SKM-1 treated with dmso at 0.1 percent for 144 hours (cell line): ENCODE measurements around the gene CTRB2.
"Not testable (repeated sequence)": the region's sequence is repeated elsewhere in the genome, so short reads cannot be mapped to it uniquely, and the experiment has no call there.

Experiments
- DNase-seq: peaks from one replicate; lab custom pipeline; 2025; ENCODE audit not compliant: unreplicated experiment; lab: John Stamatoyannopoulos, UW

Gene CTRB2

GRCh38 chr16:75205961-75206748 lies 806 bp downstream of the CTRB2 start:
- not testable (repeated sequence) for DNase-seq

- not testable (repeated sequence) for DNase-seq
These were observed 1.5 kb downstream of the CTRB2 start for GRCh38 chr16:75205438-75205837.

DNA sequence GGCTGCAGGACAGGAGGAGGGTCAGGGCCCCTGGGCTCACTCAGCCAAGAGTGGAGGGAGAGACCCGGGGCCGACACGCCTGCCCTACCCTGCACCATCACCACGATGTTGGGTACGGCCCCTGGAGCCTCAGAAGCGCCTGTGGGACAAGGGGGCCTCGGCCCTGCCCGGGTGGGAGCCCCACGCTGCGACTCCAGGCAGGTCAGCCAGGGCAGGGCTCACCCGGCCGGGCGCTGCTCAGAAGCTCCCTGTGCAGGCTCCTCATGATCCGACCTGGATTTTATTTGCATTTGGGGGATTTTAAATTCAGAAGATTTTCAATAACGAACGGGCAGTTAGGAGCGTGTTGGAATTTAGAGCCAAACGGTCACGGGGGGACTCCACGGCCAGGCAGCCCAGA lies 2.1 kb downstream of the CTRB2 start:
- DNase-seq: not testable (repeated sequence)

- no peak for DNase-seq
These were observed 2.6 kb downstream of the CTRB2 start for GRCh38 chr16:75204410-75204758.

- no peak for DNase-seq
These were observed 3.1 kb downstream of the CTRB2 start for GRCh38 chr16:75203667-75204409.

GRCh38 chr16:75203096-75203495 lies 3.9 kb downstream of the CTRB2 start:
- DNase-seq: no peak

DNA sequence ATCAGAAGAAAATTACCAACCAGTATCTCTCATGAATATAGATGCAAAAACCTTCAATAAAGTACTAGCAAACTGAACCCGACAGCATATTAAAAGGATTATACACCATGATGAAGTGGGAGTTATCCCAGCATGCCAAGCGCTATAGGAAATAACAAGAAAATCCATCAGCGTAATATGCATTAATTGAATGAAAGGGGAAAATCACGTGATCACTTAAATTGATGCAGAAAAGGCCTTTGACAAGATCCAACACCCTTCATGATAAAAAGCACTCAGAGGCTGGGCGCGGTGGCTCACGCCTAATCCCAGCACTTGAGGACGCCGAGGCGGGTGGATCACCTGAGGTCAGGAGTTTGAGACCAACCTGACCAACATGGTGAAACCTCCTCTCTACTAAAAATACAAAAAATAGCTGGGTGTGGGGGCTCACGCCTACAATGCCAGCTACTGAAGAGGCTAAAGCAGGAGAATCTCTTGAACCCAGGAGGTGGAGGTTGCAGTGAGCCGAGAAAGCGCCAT lies 4.8 kb downstream of the CTRB2 start:
- no peak for DNase-seq

DNA sequence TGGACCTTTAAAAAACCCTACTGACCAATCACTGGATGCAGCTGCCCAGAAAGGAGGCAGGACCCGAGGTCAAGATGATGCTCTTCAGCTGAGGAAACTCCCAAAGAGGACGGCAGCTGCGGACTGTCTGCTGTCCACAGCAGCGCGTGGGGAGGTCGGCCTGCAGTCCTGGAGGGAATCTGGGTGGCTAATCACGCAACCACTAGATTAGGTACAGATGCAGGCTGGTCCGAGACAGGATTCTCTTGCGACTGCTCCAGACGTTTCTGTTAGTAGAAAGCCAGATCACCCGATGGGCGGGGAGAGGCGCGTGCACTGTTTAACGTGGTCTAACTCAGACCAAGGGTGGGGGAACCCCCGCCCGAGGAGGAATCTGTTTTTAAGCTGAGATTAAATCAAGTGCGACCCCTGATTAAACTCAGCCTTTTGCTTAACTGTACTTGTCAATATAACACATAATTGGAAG lies 8.8 kb downstream of the CTRB2 start:
- no peak for DNase-seq

DNA sequence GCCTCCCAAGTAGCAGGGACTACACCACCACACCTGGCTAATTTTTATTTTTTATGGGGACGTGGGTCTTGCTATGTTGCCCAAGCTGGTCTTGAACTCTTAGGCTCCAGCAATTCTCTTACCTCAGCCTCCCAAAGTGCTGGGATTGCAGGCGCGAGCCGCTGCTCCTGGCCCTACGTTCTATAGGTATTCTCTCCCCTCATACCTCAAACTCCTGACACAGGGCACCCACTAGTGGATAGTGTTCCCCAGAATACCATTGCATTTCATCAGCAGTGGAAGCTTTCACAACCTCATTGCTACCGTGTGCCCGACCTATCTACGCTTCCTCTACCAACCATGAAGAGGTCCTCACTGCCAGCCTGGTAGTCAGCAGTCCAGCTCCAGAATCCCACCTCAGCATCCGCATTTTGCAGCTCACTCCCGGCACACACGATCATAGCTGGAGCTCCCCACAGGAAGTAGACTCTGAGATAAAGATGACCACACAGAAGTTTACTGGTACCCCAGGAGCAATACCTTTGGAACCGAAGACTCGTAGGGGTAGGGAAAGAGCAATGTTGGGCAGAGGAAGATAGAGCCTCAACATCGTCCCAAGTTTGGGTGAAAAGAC lies 9.3 kb downstream of the CTRB2 start:
- no peak for DNase-seq

DNA sequence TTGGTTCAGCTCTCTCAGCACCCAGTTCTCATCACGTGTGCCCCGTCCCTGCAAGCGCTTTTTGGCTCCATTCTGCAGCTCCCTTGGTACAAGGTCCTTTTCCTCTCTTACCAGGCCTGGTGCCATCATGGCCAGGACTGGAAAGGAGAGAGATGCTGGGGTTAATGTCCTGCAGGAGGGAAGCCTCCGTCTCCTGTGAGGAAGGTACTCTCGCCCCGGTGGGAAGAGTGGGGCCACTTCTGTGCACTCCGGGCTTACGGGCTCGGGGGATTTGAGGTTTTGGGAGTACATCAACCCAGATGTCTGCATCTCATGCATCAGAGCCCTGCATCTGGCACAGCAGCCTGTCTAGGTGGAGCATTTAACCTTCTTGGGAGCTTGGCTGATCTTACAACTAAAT lies 10.1 kb downstream of the CTRB2 start:
- no peak for DNase-seq

GRCh38 chr16:75195811-75196790 lies 10.9 kb downstream of the CTRB2 start:
- no peak for DNase-seq

- no peak for DNase-seq
These were observed 13.1 kb downstream of the CTRB2 start for GRCh38 chr16:75193730-75194444.

GRCh38 chr16:75193265-75193650 lies 13.7 kb downstream of the CTRB2 start:
- DNase-seq: no peak

- no peak for DNase-seq
These were observed 14.2 kb downstream of the CTRB2 start for GRCh38 chr16:75192606-75193264.

DNA sequence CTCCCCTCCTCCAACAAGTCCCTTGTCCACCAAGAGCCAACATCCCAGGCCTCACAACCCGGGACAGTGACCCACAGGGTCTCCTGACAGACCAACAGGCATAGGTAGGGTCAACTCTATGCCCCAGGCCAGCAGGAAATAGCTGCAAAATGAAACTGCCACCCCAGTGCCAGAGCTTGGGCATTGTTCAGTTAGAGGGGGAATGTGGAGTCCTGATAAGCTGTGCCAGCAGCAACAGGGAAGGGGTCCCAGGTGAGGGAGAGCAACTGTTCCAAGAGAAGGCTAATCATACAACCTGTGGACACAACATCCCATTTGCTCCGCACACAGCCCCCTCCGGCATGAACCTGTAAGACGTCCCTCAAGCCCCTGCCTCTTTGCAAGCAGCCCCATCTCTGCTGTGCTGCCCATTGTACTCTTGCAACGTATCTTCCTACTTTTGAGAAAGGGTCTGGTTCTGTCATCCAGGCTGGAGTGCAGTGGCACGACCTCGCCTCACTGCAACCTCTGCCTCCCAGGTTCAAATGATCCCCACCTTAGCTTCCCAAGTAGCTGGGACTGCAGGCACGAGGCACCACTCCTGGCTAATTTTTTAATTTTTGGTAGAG lies 17.2 kb downstream of the CTRB2 start:
- no peak for DNase-seq

- no peak for DNase-seq
These were observed 18.0 kb downstream of the CTRB2 start for GRCh38 chr16:75188832-75189477.

GRCh38 chr16:75181630-75182029 lies 25.3 kb downstream of the CTRB2 start:
- DNase-seq: peak; percentile 8

GRCh38 chr16:75179208-75179607 lies 27.8 kb downstream of the CTRB2 start:
- no peak for DNase-seq
